HK-2 (cell line): ENCODE measurements around the gene SCYGR4.
"Not testable (repeated sequence)": the region's sequence is repeated elsewhere in the genome, so short reads cannot be mapped to it uniquely, and the experiment has no call there.

Experiments
- DNase-seq: peaks from one replicate; pipeline ENCODE4 v3.0.0-alpha.2; 2018; ENCODE audit not compliant: unreplicated experiment

SCYGR4 gene

GRCh38 chr2:227666631-227667170 lies 49.4 kb downstream of the SCYGR4 start, which contains the start of gene SCYGR5:
Gene SCYGR5, plus strand, starts transcription at chr2:227666804. Its CDS starts 0 bp downstream, at chr2:227666804.
- not testable (repeated sequence) for DNase-seq
